Ascending aorta (tissue), 2 donors: ENCODE results near the gene ST6GALNAC3. TPM values are rescaled to one million over a fixed set of nuclear protein-coding genes. Genes with fewer than 3 reads are reported as not detected.
A peak's percentile ranks its signal among the peaks of the same experiment; 100 is the strongest.

ENCODE experiments used
- DNase-seq, 2 donors: peaks; one replicate each; pipeline ENCODE4 v3.0.0-alpha.2; 2019; ENCODE audit warnings: low spot score in 2 of 2
- H3K27ac ChIP-seq, 2 donors: fragments of 200-600 bp; sonication (generic); one replicate each; pipeline ENCODE4 v1.5.1; 2016 to 2017; ENCODE audit warnings: mild to moderate bottlenecking in 1 of 2
- H3K27me3 ChIP-seq: fragments of 200-600 bp; sonication (generic); one replicate; pipeline ENCODE4 v1.5.1; 2017
- H3K36me3 ChIP-seq, 2 donors: fragments of 200-600 bp; sonication (generic); one replicate each; pipeline ENCODE4 v1.5.1; 2016
- H3K4me1 ChIP-seq, 2 donors: fragments of 200-600 bp; sonication (generic); one replicate each; pipeline ENCODE4 v1.5.1; 2016 to 2017; ENCODE audit warnings: mild to moderate bottlenecking in 1 of 2
- H3K4me3 ChIP-seq, 2 donors: fragments of 200-600 bp; sonication (generic); one replicate each; pipeline ENCODE4 v1.5.1; 2016 to 2017; ENCODE audit warnings: mild to moderate bottlenecking in 1 of 2
- H3K9me3 ChIP-seq, 2 donors: fragments of 200-600 bp; sonication (generic); one replicate each; pipeline ENCODE4 v1.5.1; 2016
- intact Hi-C: fragments of 100-400 bp; cut with DNase I; formaldehyde crosslinking; loops from one replicate; pipeline ENCODE4 v1.15.1; 2023
- total RNA-seq: library from RNA; depleted of rRNA; stranded (reverse); fragments of >200 nt; gene quantifications from one replicate; pipeline ENCODE4 v1.1.0, GENCODE V29; 2016
- TF ChIP-seq, protein P1 (sequence below), 3 experiments: fragments of 200-600 bp in 2 of 3; fragments of 450-650 bp in 1 of 3; sonication (generic) in 2 of 3; IDR thresholded peaks; one replicate each; pipeline ENCODE4 v1.5.1; 2016 to 2019; ENCODE audit warnings: antibody characterized with exemption in 3 of 3, mild to moderate bottlenecking in 1 of 3, moderate library complexity in 1 of 3

The ST6GALNAC3 gene
- total RNA-seq, 1 donor from 2014 or later = 34.5 TPM

- no peak overlapping the region for H3K27ac ChIP-seq
- no peak overlapping the region for H3K4me3 ChIP-seq
- H3K4me1 ChIP-seq = peaks cover 0 to 14% of the 10 kb centered on the region in 2 donors
- TF ChIP-seq, protein P1, sequence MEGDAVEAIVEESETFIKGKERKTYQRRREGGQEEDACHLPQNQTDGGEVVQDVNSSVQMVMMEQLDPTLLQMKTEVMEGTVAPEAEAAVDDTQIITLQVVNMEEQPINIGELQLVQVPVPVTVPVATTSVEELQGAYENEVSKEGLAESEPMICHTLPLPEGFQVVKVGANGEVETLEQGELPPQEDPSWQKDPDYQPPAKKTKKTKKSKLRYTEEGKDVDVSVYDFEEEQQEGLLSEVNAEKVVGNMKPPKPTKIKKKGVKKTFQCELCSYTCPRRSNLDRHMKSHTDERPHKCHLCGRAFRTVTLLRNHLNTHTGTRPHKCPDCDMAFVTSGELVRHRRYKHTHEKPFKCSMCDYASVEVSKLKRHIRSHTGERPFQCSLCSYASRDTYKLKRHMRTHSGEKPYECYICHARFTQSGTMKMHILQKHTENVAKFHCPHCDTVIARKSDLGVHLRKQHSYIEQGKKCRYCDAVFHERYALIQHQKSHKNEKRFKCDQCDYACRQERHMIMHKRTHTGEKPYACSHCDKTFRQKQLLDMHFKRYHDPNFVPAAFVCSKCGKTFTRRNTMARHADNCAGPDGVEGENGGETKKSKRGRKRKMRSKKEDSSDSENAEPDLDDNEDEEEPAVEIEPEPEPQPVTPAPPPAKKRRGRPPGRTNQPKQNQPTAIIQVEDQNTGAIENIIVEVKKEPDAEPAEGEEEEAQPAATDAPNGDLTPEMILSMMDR (IDR thresholded peaks at IDR 0.05) = no peak
- H3K36me3 ChIP-seq = no peaks in the 10 kb centered on the region
- DNase-seq = no peak
- H3K27me3 ChIP-seq = no peaks in the 10 kb centered on the region
- intact Hi-C loops = no loop called here
- no peaks in the 10 kb centered on the region for H3K9me3 ChIP-seq
Measured at GRCh38 chr1:76147917-76148316, 73.4 kb downstream of the ST6GALNAC3 start.

- H3K27me3 ChIP-seq = no peaks in the 10 kb centered on the region
- no peaks in the 10 kb centered on the region for H3K36me3 ChIP-seq
- no peaks in the 10 kb centered on the region for H3K9me3 ChIP-seq
- intact Hi-C loops = no loop called here
- DNase-seq = no peak
- no peak overlapping the region for H3K27ac ChIP-seq
- peaks cover 0 to 11% of the 10 kb centered on the region in 2 donors for H3K4me1 ChIP-seq
- H3K4me3 ChIP-seq = no peak overlapping the region
- TF ChIP-seq, protein P1 (IDR thresholded peaks at IDR 0.05) = no peak
Measured at GRCh38 chr1:76148460-76148859, 73.9 kb downstream of the ST6GALNAC3 start.

GRCh38 chr1:76153841-76154205, 79.3 kb downstream of the ST6GALNAC3 start:
- no peaks in the 10 kb centered on the region for H3K9me3 ChIP-seq
- peaks cover 0 to 4% of the 10 kb centered on the region in 2 donors for H3K4me1 ChIP-seq
- H3K36me3 ChIP-seq = no peaks in the 10 kb centered on the region
- TF ChIP-seq, protein P1 (IDR thresholded peaks at IDR 0.05) = no peak
- no peaks in the 10 kb centered on the region for H3K27me3 ChIP-seq
- H3K4me3 ChIP-seq = peak overlapping the region in 1 of 2 donors; percentile 61
- no peak for DNase-seq
- intact Hi-C loops = loop anchor here (5.0 kb wide), 3 partner anchors 162 to 988 kb away; no protein-coding TSS in a partner anchor
- no peak overlapping the region for H3K27ac ChIP-seq

DNA sequence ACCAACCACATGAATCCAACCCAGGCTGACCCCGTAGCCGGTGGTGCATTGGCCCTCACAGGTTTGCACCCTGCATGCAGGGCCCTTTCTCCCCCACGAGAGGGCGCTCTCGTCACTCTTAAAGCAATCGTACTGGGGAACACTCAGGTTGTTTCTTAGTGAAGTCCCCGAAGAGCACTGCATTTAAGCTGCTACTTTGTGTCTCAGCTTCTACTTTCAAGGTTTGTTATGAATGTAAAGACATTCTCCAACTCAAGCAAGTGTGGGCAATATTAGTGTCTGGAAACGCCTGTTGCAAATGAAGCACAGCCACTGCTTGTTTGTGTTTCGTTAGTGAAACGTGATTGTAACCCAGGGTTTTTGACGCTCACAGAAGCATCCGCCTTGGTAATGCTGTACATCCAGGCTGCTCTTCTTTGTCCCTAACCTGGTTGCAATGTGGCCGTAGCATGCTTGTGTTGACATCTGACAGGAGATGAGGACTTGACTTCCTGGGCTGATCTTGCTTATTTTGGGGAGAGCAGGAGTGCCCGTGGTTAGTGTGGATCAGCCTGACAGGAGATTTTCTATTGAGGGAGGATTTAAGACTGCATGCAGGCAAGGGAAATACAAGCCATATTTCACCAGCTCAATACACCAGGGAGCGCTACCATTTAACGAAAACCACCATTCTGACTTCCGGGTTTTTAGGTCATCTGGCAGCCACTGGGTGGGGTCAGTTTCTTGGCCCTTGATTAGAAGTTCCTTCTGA, 79.8 kb downstream of the ST6GALNAC3 start:
- peak overlapping the region; percentile 28 to 61 for H3K4me3 ChIP-seq
- peak overlapping the region in 1 of 2 donors; percentile 31 for H3K27ac ChIP-seq
- H3K9me3 ChIP-seq = no peaks in the 10 kb centered on the region
- intact Hi-C loops = loop anchor here (5.0 kb wide), 3 partner anchors 162 to 988 kb away; no protein-coding TSS in a partner anchor
- peak; percentile 43 to 80 for DNase-seq
- peaks cover 0 to 4% of the 10 kb centered on the region in 2 donors for H3K4me1 ChIP-seq
- no peaks in the 10 kb centered on the region for H3K27me3 ChIP-seq
- TF ChIP-seq, protein P1 (IDR thresholded peaks at IDR 0.05) = peak; percentile 68 to 97 (median 94)
- H3K36me3 ChIP-seq = no peaks in the 10 kb centered on the region

GRCh38 chr1:76156987-76157386, 82.4 kb downstream of the ST6GALNAC3 start:
- intact Hi-C loops = no loop called here
- no peak for DNase-seq
- Histone ChIP-seq H3K27me3 (no peaks in the 10 kb centered on the region), H3K4me3 (no peak overlapping the region), H3K9me3 (no peaks in the 10 kb centered on the region), H3K4me1 (peaks cover 0 to 4% of the 10 kb centered on the region in 2 donors), H3K27ac (no peak overlapping the region), H3K36me3 (no peaks in the 10 kb centered on the region)
- TF ChIP-seq, protein P1 (IDR thresholded peaks at IDR 0.05) = no peak
